SK-N-SH treated with all-trans-retinoic acid at 6 μM for 48 hours (cell line): Measurements from ENCODE around the gene FOXN3.
"Not testable (repeated sequence)": the region's sequence is repeated elsewhere in the genome, so short reads cannot be mapped to it uniquely, and the experiment has no call there.

Source experiments
- ATAC-seq: fragments of 200-7000 bp; cut with Tn5 transposase; 3 replicates; pipeline ENCODE4 v1.9.1; 2020; ENCODE audit warnings: mild to moderate bottlenecking, moderate library complexity
- ARNTL ChIP-seq: fragments of 450-650 bp; formaldehyde crosslinking; IDR thresholded peaks from 2 replicates; pipeline ENCODE4 v1.5.0; 2020; ENCODE audit warnings: low read depth, mild to moderate bottlenecking, moderate library complexity, borderline replicate concordance
- BACH2 ChIP-seq: fragments of 250-450 bp; sonication (Bioruptor Pico); IDR thresholded peaks from 2 replicates; pipeline ENCODE4 v1.9.0; 2021; ENCODE audit warnings: mild to moderate bottlenecking, borderline replicate concordance
- CSDC2 ChIP-seq: fragments of 250-450 bp; sonication (Bioruptor Pico); IDR thresholded peaks from 2 replicates; pipeline ENCODE4 v1.5.0; 2020; ENCODE audit warnings: mild to moderate bottlenecking, moderate library complexity
- ISL1 ChIP-seq: fragments of 250-450 bp; sonication (Bioruptor Pico); IDR thresholded peaks from 2 replicates; pipeline ENCODE4 v2.1.2; 2022; ENCODE audit warnings: mild to moderate bottlenecking, moderate library complexity
- OSR1 ChIP-seq: fragments of 250-450 bp; sonication (Bioruptor Pico); IDR thresholded peaks from 2 replicates; pipeline ENCODE4 v1.8.0; 2022; ENCODE audit warnings: moderate library complexity, mild to moderate bottlenecking, inconsistent platforms
- PPARA ChIP-seq: fragments of 250-450 bp; sonication (Bioruptor Pico); IDR thresholded peaks from 2 replicates; pipeline ENCODE4 v1.5.0; 2020; ENCODE audit warnings: mild to moderate bottlenecking, borderline replicate concordance
- RARB ChIP-seq: fragments of 250-450 bp; sonication (Bioruptor Pico); IDR thresholded peaks from 2 replicates; pipeline ENCODE4 v1.8.0; 2021; ENCODE audit warnings: mild to moderate bottlenecking, moderate library complexity
- SNAI2 ChIP-seq: fragments of 250-450 bp; sonication (Bioruptor Pico); IDR thresholded peaks from 2 replicates; pipeline ENCODE4 v1.5.0; 2020; ENCODE audit warnings: mild to moderate bottlenecking, moderate library complexity
- TCF4 ChIP-seq: fragments of 250-450 bp; sonication (Bioruptor Pico); IDR thresholded peaks from 2 replicates; pipeline ENCODE4 v1.8.0; 2021; ENCODE audit warnings: mild to moderate bottlenecking, moderate library complexity, borderline replicate concordance
- ZC3H10 ChIP-seq: fragments of 250-450 bp; sonication (Bioruptor Pico); IDR thresholded peaks from 2 replicates; pipeline ENCODE4 v1.5.1; 2021; ENCODE audit warnings: mild to moderate bottlenecking, moderate library complexity
- ZFP3 ChIP-seq: fragments of 250-450 bp; sonication (Bioruptor Pico); IDR thresholded peaks from 2 replicates; pipeline ENCODE4 v1.5.0; 2020; ENCODE audit warnings: mild to moderate bottlenecking, moderate library complexity
- ZFP30 ChIP-seq: fragments of 450-650 bp; formaldehyde crosslinking; IDR thresholded peaks from 2 replicates; pipeline ENCODE4 v1.5.0; 2022; ENCODE audit warnings: mild to moderate bottlenecking, moderate library complexity
- ZNF70 ChIP-seq: fragments of 450-650 bp; formaldehyde crosslinking; IDR thresholded peaks from 2 replicates; pipeline ENCODE4 v1.5.0; 2020; ENCODE audit warnings: mild to moderate bottlenecking, moderate library complexity
- ZNF8 ChIP-seq: fragments of 450-650 bp; formaldehyde crosslinking; IDR thresholded peaks from 2 replicates; pipeline ENCODE4 v1.5.0; 2020; ENCODE audit warnings: mild to moderate bottlenecking, moderate library complexity
- TF ChIP-seq, protein P1 (sequence below): fragments of 250-450 bp; sonication (Bioruptor Pico); IDR thresholded peaks from 2 replicates; pipeline ENCODE4 v1.5.0; 2020; ENCODE audit warnings: mild to moderate bottlenecking, moderate library complexity
- TF ChIP-seq, protein P2 (sequence below): fragments of 250-450 bp; sonication (Bioruptor Pico); IDR thresholded peaks from 2 replicates; pipeline ENCODE4 v1.8.0; 2021; ENCODE audit warnings: low read depth, mild to moderate bottlenecking, moderate library complexity, borderline replicate concordance
- TF ChIP-seq, protein P3 (sequence below): fragments of 250-450 bp; sonication (Bioruptor Pico); IDR thresholded peaks from 2 replicates; pipeline ENCODE4 v1.8.0; 2020; ENCODE audit warnings: mild to moderate bottlenecking, moderate library complexity, borderline replicate concordance
- TF ChIP-seq, protein P4 (sequence below): fragments of 250-450 bp; sonication (Bioruptor Pico); IDR thresholded peaks from 2 replicates; pipeline ENCODE4 v1.5.1; 2021; ENCODE audit warnings: mild to moderate bottlenecking, moderate library complexity

The FOXN3 gene

DNA sequence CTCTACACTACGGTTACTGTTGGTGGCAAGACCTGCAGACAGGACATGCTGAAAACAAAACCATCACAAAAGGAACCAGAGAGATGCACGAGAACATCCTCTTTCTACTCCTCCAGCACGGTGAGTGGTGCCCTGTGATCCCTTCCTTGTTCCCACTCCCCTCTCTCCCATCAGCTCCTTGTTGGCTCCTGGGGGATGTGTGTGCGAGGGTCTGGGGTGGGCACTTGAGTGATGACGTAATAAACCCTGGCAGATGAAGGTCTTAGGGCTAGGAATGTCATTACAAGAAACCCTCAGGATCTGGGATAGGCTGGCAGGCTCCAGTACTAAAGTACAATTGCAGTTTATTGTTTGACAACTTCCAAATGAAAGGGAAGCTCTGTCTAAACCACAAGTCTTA lies 261.5 kb downstream of the FOXN3 start (continued):
- TF ChIP-seq, protein P1, sequence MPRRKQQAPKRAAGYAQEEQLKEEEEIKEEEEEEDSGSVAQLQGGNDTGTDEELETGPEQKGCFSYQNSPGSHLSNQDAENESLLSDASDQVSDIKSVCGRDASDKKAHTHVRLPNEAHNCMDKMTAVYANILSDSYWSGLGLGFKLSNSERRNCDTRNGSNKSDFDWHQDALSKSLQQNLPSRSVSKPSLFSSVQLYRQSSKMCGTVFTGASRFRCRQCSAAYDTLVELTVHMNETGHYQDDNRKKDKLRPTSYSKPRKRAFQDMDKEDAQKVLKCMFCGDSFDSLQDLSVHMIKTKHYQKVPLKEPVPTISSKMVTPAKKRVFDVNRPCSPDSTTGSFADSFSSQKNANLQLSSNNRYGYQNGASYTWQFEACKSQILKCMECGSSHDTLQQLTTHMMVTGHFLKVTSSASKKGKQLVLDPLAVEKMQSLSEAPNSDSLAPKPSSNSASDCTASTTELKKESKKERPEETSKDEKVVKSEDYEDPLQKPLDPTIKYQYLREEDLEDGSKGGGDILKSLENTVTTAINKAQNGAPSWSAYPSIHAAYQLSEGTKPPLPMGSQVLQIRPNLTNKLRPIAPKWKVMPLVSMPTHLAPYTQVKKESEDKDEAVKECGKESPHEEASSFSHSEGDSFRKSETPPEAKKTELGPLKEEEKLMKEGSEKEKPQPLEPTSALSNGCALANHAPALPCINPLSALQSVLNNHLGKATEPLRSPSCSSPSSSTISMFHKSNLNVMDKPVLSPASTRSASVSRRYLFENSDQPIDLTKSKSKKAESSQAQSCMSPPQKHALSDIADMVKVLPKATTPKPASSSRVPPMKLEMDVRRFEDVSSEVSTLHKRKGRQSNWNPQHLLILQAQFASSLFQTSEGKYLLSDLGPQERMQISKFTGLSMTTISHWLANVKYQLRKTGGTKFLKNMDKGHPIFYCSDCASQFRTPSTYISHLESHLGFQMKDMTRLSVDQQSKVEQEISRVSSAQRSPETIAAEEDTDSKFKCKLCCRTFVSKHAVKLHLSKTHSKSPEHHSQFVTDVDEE: no peak
- no peak for TF ChIP-seq TCF4 (CRISPR knock-in tag)
- no peak for TF ChIP-seq OSR1
- TF ChIP-seq RARB (CRISPR knock-in tag): no peak
- TF ChIP-seq, protein P2, sequence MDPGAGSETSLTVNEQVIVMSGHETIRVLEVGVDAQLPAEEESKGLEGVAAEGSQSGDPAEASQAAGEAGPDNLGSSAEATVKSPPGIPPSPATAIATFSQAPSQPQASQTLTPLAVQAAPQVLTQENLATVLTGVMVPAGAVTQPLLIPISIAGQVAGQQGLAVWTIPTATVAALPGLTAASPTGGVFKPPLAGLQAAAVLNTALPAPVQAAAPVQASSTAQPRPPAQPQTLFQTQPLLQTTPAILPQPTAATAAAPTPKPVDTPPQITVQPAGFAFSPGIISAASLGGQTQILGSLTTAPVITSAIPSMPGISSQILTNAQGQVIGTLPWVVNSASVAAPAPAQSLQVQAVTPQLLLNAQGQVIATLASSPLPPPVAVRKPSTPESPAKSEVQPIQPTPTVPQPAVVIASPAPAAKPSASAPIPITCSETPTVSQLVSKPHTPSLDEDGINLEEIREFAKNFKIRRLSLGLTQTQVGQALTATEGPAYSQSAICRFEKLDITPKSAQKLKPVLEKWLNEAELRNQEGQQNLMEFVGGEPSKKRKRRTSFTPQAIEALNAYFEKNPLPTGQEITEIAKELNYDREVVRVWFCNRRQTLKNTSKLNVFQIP (CRISPR knock-in tag): no peak

DNA sequence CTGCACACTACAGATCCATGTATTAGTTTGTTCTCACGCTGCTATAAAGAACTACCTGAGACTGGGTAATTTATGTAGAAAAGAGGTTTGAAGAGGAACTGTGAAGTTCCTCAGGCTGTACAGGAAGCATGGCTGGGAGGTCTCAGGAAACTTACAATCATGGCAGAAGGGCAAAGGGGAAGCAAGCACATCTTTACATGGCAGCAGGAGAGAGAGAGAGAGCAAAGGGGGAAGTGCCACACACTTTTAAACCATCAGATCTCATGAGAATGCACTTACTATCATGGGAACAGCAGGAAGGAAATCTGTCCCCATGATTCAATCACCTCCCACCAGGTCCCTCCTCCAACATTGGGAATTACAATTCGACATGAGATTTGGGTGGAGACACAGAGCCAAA lies 265.3 kb downstream of the FOXN3 start:
- ATAC-seq: not testable (repeated sequence)

DNA sequence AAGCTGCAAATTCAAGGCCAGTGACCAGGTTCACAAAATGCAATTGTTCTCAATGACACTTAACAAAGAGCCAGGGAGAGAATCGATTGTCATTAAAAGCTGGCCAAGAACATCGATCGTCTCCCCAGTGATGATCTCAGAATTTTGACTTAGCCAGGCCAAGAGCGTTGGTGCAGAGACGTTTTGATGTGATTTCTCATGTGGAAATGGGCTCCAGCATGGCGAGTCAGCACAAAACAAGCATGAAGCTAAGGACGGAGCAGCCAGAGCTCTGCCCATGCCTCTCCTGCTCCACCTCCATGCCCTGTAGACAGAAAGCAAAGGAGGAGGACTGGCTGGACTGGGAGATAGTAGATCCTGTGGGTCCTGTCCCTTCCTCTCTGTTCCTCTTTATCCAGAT lies 270.8 kb downstream of the FOXN3 start:
- peak; percentile 21; the same call in 1 of the 3 replicates for ATAC-seq
- TF ChIP-seq, protein P1: no peak
- TF ChIP-seq ZC3H10 (CRISPR knock-in tag) (no peak), ZNF70 (CRISPR knock-in tag) (no peak), ARNTL (no peak), TCF4 (CRISPR knock-in tag) (no peak), ZFP3 (CRISPR knock-in tag) (no peak), SNAI2 (CRISPR knock-in tag) (no peak), BACH2 (CRISPR knock-in tag) (no peak), CSDC2 (CRISPR knock-in tag) (no peak)
- TF ChIP-seq, protein P2 (CRISPR knock-in tag): no peak
- TF ChIP-seq, protein P3, sequence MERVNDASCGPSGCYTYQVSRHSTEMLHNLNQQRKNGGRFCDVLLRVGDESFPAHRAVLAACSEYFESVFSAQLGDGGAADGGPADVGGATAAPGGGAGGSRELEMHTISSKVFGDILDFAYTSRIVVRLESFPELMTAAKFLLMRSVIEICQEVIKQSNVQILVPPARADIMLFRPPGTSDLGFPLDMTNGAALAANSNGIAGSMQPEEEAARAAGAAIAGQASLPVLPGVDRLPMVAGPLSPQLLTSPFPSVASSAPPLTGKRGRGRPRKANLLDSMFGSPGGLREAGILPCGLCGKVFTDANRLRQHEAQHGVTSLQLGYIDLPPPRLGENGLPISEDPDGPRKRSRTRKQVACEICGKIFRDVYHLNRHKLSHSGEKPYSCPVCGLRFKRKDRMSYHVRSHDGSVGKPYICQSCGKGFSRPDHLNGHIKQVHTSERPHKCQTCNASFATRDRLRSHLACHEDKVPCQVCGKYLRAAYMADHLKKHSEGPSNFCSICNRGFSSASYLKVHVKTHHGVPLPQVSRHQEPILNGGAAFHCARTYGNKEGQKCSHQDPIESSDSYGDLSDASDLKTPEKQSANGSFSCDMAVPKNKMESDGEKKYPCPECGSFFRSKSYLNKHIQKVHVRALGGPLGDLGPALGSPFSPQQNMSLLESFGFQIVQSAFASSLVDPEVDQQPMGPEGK (CRISPR knock-in tag): no peak
- TF ChIP-seq, protein P4, sequence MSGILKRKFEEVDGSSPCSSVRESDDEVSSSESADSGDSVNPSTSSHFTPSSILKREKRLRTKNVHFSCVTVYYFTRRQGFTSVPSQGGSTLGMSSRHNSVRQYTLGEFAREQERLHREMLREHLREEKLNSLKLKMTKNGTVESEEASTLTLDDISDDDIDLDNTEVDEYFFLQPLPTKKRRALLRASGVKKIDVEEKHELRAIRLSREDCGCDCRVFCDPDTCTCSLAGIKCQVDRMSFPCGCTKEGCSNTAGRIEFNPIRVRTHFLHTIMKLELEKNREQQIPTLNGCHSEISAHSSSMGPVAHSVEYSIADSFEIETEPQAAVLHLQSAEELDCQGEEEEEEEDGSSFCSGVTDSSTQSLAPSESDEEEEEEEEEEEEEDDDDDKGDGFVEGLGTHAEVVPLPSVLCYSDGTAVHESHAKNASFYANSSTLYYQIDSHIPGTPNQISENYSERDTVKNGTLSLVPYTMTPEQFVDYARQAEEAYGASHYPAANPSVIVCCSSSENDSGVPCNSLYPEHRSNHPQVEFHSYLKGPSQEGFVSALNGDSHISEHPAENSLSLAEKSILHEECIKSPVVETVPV (CRISPR knock-in tag): no peak

DNA sequence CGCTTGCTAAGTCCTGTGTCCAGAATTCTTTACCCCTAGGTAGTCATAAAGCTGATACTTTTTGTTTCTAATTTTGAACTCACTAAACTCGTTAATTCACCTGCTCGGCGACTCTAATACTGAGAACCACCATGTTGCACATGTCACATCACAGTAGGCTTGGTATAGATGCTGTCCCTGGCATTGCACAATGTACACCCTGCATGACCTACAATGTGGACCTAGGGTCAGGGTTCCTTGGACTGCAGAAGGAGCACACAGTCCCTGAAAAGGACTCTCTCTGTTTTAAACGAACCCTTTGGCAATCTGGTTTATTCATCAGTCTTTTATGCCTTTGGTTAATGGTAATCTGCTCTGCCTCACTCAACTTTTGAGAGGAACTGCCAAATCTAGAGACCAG lies 272.4 kb downstream of the FOXN3 start:
- ATAC-seq: no peak
- TF ChIP-seq PPARA (CRISPR knock-in tag): no peak
- TF ChIP-seq SNAI2 (CRISPR knock-in tag): no peak
- no peak for TF ChIP-seq ZFP30 (CRISPR knock-in tag)
- no peak for TF ChIP-seq RARB (CRISPR knock-in tag)
- TF ChIP-seq OSR1: no peak
- TF ChIP-seq, protein P4 (CRISPR knock-in tag): no peak
- TF ChIP-seq ZNF70 (CRISPR knock-in tag): no peak
- TF ChIP-seq ISL1: no peak
- TF ChIP-seq, protein P1: no peak
- TF ChIP-seq ZNF8: no peak
